Ishikawa (cell line): Measurements from ENCODE around the gene ATP8A2.

Source experiments
- CEBPB ChIP-seq: IDR thresholded peaks from 2 replicates; pipeline ENCODE4 v1.6.1; 2012
- CREB1 ChIP-seq: IDR thresholded peaks from 2 replicates; pipeline ENCODE4 v1.6.1; 2012; ENCODE audit warnings: low read depth
- EGR1 ChIP-seq: IDR thresholded peaks from 2 replicates; pipeline ENCODE4 v1.6.1; 2012
- EP300 ChIP-seq: IDR thresholded peaks from 2 replicates; pipeline ENCODE4 v1.6.1; 2012; ENCODE audit warnings: borderline replicate concordance
- FOXM1 ChIP-seq: IDR thresholded peaks from 2 replicates; pipeline ENCODE4 v1.6.1; 2012; ENCODE audit warnings: low read depth, borderline replicate concordance
- MAX ChIP-seq: IDR thresholded peaks from 2 replicates; pipeline ENCODE4 v1.6.1; 2012
- NFIC ChIP-seq: IDR thresholded peaks from 2 replicates; pipeline ENCODE4 v1.6.1; 2012
- RAD21 ChIP-seq: IDR thresholded peaks from 2 replicates; pipeline ENCODE4 v1.6.1; 2012; ENCODE audit warnings: low read depth
- REST ChIP-seq: IDR thresholded peaks from 2 replicates; pipeline ENCODE4 v1.6.1; 2012; ENCODE audit warnings: low read depth, mild to moderate bottlenecking
- TAF1 ChIP-seq: IDR thresholded peaks from 2 replicates; pipeline ENCODE4 v1.6.1; 2012; ENCODE audit warnings: low read depth, mild to moderate bottlenecking
- TCF12 ChIP-seq: IDR thresholded peaks from 2 replicates; pipeline ENCODE4 v1.6.1; 2012; ENCODE audit warnings: low read depth
- TEAD4 ChIP-seq: IDR thresholded peaks from 2 replicates; pipeline ENCODE4 v1.6.1; 2012
- USF1 ChIP-seq: IDR thresholded peaks from 2 replicates; pipeline ENCODE4 v1.6.1; 2012
- YY1 ChIP-seq: IDR thresholded peaks from 2 replicates; pipeline ENCODE4 v1.6.1; 2012; ENCODE audit warnings: low read depth
- ZBTB7A ChIP-seq: IDR thresholded peaks from 2 replicates; pipeline ENCODE4 v1.6.1; 2012; ENCODE audit warnings: low read depth

The ATP8A2 gene

GRCh38 chr13:25668345-25668744 is 296.6 kb downstream of the ATP8A2 start:
- no peak for TF ChIP-seq TEAD4

- no peak for TF ChIP-seq TEAD4
- TF ChIP-seq YY1: no peak
- no peak for TF ChIP-seq TCF12
- TF ChIP-seq RAD21: no peak
- TF ChIP-seq TAF1: no peak
- TF ChIP-seq EGR1: no peak
- TF ChIP-seq ZBTB7A: no peak
- TF ChIP-seq NFIC: no peak
These were observed 301.9 kb downstream of the ATP8A2 start for GRCh38 chr13:25673711-25674110.

GRCh38 chr13:25674371-25674770 is 302.6 kb downstream of the ATP8A2 start:
- TF ChIP-seq CREB1 (no peak), TAF1 (no peak), MAX (no peak), NFIC (no peak), CEBPB (no peak), EGR1 (no peak), EP300 (no peak), USF1 (no peak), TEAD4 (no peak), RAD21 (no peak), ZBTB7A (no peak), FOXM1 (no peak), TCF12 (no peak), REST (no peak), YY1 (no peak)

- TF ChIP-seq MAX: no peak
- TF ChIP-seq ZBTB7A: no peak
- no peak for TF ChIP-seq EGR1
- TF ChIP-seq CEBPB: no peak
- no peak for TF ChIP-seq REST
- TF ChIP-seq NFIC: no peak
These were observed 303.3 kb downstream of the ATP8A2 start for GRCh38 chr13:25675060-25675459.

GRCh38 chr13:25677956-25678355 is 306.2 kb downstream of the ATP8A2 start:
- no peak for TF ChIP-seq NFIC
- TF ChIP-seq EP300: no peak
- no peak for TF ChIP-seq CEBPB
- TF ChIP-seq RAD21: no peak

- no peak for TF ChIP-seq RAD21
- no peak for TF ChIP-seq EP300
- TF ChIP-seq TCF12: no peak
These were observed 306.6 kb downstream of the ATP8A2 start for GRCh38 chr13:25678398-25678797.

- TF ChIP-seq EGR1 (no peak), CREB1 (no peak), NFIC (no peak), TCF12 (no peak), TAF1 (no peak)
These were observed 307.4 kb downstream of the ATP8A2 start for GRCh38 chr13:25679159-25679558.

GRCh38 chr13:25679936-25680335 is 308.2 kb downstream of the ATP8A2 start:
- no peak for TF ChIP-seq EGR1
- no peak for TF ChIP-seq MAX
- no peak for TF ChIP-seq YY1
- TF ChIP-seq TEAD4: no peak
- no peak for TF ChIP-seq TAF1
- TF ChIP-seq CREB1: no peak
- TF ChIP-seq REST: no peak
- no peak for TF ChIP-seq NFIC
- no peak for TF ChIP-seq EP300
- TF ChIP-seq ZBTB7A: no peak
- no peak for TF ChIP-seq CEBPB
- no peak for TF ChIP-seq RAD21
- no peak for TF ChIP-seq USF1
- TF ChIP-seq FOXM1: no peak
- no peak for TF ChIP-seq TCF12
